ENCODE data around the gene RPL28.

RPL28 gene

GRCh38 chr19:55373993-55374757 lies 11.6 kb upstream of the RPL28 start:
- DNase-seq, result no peak

- no peak for DNase-seq
These were observed 9.3 kb upstream of the RPL28 start, which contains the start of gene TMEM190 for GRCh38 chr19:55376241-55376933. TMEM190 (plus strand) TSS chr19:55376826; CDS start chr19:55376854, 28 bp downstream.

DNA sequence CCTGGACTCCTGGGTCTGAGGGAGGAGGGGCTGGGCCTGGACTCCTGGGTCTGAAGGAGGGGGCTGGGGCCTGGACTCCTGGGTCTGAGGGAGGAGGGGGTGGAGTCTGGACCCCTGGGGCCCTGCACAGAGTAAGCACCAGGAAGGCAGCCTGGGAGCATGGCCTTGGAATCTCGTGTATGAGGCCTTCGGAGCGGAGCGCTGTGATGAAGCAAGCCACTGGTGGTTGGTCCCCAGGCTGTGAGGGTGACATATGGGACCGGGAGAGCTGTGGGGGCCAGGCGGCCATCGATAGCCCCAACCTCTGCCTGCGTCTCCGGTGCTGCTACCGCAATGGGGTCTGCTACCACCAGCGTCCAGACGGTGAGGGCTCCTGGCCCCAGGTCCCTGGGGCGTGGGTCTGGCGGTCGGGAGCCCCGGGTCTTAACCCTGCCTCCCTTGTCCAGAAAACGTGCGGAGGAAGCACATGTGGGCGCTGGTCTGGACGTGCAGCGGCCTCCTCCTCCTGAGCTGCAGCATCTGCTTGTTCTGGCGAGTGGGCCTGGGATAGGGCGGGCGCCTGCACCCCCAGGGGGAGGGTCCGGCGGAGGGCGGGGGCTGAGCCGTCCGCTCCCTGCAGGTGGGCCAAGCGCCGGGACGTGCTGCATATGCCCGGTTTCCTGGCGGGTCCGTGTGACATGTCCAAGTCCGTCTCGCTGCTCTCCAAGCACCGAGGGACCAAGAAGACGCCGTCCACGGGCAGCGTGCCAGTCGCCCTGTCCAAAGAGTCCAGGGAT lies 8.2 kb upstream of the RPL28 start:
- no peak for DNase-seq

GRCh38 chr19:55379174-55379573 lies 6.6 kb upstream of the RPL28 start:
- no peak for DNase-seq

GRCh38 chr19:55382013-55382412 lies 3.7 kb upstream of the RPL28 start:
- no peak for DNase-seq

GRCh38 chr19:55382522-55383054 lies 3.1 kb upstream of the RPL28 start:
- no peak for DNase-seq

DNA sequence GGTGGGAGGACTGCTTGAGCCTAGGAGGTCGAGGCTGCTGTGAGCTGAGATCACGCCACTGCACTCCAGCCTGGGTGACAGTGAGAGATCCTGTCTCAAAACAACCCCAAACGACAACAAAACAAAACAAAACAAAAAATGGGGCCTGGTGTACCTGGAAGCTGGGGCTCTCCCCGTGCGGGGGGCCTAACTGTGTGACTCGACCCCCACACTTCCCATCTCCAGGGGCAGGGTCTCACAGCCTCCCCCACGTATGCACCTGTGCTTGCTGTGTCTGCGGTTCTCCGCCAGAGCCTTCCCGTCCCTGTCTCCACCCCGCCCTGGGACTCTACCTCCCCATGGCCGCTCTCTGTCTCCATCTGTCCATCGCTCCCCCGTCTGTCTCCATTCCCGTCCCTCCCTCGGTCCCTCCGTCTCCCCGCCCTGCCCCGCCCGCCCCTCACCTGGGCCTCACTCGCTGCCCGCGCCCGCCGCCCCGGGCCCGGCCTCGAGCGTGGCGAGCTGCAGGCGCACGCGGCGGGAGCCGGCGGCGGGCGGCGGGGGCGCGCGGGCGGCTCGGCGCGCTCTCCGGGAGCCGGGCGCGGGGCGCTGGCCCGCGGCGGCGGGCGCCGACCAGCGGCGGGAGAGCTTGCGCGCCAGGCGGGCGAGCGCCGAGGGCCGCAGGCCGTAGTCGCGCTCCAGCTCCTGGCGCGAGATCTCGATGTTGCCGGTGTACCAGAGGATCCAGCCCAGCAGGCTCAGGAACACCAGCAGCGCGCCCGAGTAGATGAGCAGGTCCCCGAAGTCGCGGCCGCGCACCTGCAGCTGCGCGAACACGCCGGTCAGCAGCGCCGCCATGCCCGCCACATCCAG lies 2.2 kb upstream of the RPL28 start:
- DNase-seq, result peak; percentile 24

GRCh38 chr19:55384131-55384919 lies 1.4 kb upstream of the RPL28 start, which contains the start of gene TMEM238:
TMEM238 (minus strand) TSS chr19:55384292; CDS start chr19:55384259, 33 bp downstream.
- DNase-seq, result no peak

DNA sequence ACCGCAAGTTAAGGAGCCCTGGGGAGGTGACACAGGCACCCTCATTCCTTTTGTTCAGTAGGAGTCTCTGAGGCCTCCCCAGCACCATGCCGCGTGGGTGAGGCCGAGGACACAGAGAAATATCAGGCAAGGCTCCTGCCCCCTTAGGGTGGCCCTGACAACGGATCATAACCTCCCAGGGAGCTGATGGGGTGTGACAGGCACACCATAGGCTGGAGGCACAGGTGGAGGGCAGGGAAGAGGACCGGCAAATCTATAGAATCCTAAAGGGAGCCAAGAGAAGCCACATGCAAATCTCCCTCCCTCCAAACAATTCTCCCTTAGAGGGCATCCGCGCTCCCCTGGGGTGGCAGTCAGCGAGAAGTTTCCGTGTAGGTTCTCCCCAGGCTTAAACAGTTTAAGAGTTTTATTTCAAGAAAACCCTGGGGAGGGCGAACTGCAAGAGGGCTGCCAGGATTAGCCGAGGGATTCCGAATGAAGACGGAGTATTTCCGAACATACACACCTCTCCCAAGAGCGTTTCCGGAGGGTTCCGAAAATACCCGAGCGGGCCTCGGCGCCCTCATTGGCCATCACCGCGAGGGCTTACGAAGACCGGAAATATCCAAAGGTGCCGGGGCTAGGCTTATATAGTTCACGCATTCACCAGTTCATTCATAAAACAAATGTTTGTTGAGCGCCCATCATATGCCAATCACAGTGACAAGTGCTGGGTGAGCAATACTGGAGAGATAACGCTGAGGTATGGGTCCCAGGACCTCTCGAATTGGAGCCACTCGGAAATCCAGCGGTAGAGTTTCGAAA lies 610 bp upstream of the RPL28 start:
- DNase-seq, result peak; percentile 87

- DNase-seq, result no peak
These were observed 800 bp downstream of the RPL28 start for GRCh38 chr19:55386493-55386971.

- DNase-seq, result no peak
These were observed 2.2 kb downstream of the RPL28 start for GRCh38 chr19:55387736-55388497.

- no peak for DNase-seq
These were observed 3.9 kb downstream of the RPL28 start for GRCh38 chr19:55389386-55390317.

DNA sequence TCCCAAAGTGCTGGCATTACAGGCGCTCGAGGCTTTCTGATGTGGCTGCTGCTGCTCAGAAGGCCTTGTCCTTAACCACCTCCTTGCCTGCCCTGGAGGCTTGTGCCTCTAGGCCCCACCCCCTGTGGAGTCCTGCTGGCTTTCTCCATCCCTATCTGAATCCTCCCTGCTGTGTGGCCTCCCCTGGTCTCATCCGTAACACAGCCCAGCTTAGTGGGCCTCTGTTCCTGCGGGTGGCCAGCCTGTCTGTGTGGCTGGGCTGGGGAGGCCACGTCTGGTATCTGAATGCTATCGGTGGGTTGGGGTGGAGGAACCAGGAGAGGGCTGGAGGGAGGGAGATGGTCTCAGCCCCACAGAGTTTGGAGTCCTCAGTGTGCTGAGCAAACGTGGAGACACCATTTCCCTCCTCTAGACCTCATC lies 4.7 kb downstream of the RPL28 start:
- DNase-seq, result no peak

DNA sequence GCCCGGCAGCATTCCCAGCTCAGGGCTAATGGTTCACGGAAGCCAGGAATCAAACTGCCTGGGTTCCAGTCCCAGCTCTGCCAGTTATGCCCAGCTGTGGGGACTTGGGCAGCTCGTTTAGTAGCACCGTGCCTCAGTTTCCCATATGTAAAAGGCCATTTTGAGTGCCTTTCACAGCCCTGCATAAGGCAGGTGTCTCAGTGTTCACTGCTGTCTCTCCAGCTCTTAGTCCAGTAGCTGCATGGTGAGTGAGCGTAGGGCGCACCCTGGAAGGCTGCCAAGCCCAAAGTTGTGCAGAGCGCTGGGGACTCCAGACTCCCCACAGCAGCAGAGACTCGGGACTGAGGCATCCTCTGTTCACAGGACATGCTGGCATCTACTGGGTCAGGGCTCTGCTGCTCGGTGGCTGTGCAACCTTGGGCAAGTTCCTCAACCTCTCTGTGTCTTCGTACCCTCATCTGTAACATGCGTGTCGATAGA lies 5.5 kb downstream of the RPL28 start:
- DNase-seq, result no peak

DNA sequence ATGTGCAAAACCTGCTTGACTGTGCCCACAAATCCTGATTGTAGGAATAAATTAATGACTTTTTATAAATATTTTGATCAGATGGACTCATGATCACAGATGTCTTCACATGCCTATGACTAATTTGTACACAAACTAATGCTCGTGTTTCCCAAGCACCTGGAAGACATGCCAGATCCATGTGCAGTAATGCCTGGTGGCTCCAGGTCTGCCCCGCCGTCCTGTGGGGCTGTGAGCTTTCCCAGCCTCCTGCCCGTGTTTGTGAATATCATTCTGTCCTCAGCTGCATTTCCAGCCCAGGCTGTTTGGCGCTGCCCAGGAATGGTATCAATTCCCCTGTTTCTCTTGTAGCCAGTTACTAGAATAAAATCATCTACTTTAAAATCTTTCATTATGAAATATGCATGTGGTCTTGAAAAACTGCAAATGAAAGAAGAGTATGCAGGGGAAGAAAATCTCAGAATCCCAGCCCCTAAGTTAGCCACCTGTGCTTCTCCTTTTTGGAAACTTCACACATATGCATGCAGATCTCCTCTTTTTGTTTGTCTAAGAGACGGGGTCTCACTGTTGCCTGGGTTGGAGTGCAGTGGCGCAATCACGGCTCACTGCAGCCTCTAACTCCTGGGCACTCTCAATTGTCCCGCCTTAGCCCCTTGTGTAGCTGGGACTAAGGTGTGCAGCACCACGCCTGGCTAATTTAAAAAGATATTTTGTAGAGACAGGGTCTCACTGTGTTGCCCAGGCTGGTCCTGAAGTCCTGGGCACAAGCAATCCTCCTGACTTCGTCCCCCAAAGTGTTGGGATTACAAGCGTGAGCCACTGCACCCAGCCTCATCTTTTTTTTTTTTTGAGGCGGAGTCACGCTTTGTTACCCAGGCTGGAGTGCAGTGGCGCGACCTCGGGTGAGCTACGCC lies 6.2 kb downstream of the RPL28 start:
- no peak for DNase-seq

DNA sequence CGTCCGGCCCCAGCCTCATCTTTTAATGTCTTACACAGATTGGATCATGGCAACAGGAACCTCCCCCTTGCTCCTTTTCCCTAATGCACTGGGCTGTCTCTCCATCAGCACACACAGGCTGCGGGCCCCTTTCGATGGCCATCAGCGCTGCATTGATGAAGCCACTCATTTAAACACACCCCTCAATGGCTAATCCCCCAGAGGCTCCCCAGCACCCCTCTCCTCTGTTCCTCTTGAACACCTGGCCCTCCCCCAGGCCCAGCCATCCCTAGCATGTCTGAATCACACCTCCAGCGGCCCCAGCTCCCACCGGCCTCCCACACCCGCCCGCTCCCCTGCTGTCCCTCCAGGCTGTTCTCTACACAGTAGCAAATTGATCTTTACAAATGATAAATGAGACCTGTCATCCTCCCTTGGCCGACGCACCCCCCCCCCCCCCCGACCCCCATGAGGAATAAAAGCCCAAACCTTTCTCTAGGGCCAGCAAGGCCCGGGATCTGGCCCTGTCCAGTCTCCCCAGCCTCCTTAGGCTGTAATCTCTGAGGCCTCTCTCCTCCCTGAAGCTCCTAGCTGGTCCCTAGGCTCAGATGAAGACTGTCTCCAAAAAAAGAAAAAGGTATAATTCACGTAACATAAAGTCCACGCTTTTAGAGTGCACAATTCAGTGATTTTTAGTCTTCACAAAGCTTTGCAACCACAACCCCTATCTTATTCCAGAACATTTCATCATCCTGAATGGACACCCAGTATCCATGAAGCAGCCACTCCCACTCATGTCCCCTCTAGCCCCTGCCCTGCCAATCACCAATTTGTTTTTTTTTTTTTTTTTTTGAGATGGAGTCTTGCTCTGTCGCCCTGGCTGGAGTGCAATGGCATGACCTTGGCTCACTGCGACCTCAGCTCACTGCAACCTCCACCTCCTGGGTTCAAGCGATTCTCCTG lies 7.4 kb downstream of the RPL28 start:
- no peak for DNase-seq

Measured in activated CD4-positive, alpha-beta T cell treated with anti-CD3 and anti-CD28 coated beads for 1 hour (primary cell).